HFFc6 (cell line): ENCODE data around the gene MAP1LC3C. TPM values are rescaled to one million over a fixed set of nuclear protein-coding genes. Genes with fewer than 3 reads are reported as not detected.

Experiments
- DNase-seq: peaks from one replicate; pipeline ENCODE4 v3.0.0-alpha.2; 2018
- H3K27ac Mint-ChIP-seq: 2 replicates; pipeline ENCODE4 v1.8.0; 2020; ENCODE audit warnings: mild to moderate bottlenecking, mixed read lengths
- H3K27me3 Mint-ChIP-seq: 2 replicates; pipeline ENCODE4 v1.8.0; 2021; ENCODE audit warnings: mild to moderate bottlenecking, moderate library complexity, mixed read lengths; ENCODE audit not compliant: insufficient read depth
- H3K36me3 Mint-ChIP-seq: 2 replicates; pipeline ENCODE4 v1.8.0; 2021; ENCODE audit warnings: low read depth, mixed read lengths
- H3K4me1 Mint-ChIP-seq: 2 replicates; pipeline ENCODE4 v1.8.0; 2020; ENCODE audit warnings: low read depth, mixed read lengths
- H3K4me3 Mint-ChIP-seq: 2 replicates; pipeline ENCODE4 v1.8.0; 2020; ENCODE audit warnings: mild to moderate bottlenecking, moderate library complexity, mixed read lengths
- H3K9me3 Mint-ChIP-seq: 2 replicates; pipeline ENCODE4 v1.8.0; 2020; ENCODE audit warnings: mild to moderate bottlenecking, mixed read lengths
- CTCF ChIP-seq: fragments of 200-600 bp; sonication (generic); IDR thresholded peaks from 2 replicates; pipeline ENCODE4 v1.5.0; 2021; ENCODE audit warnings: antibody characterized with exemption, mild to moderate bottlenecking
- total RNA-seq, 6 experiments: library from RNA; stranded (reverse); fragmentation: NEBNext Ultra II Directional; extraction: Animal tissue kit (Norgen Biotek cat#: 25700); gene quantifications; 2 replicates in 1 of 6; 3 replicates in 5 of 6; pipeline ENCODE4 v1.2.3, GENCODE V29; 2021

MAP1LC3C gene
- total RNA-seq, 6 experiments from 2014 or later = not detected

- H3K27ac Mint-ChIP-seq = no peak overlapping the region
- no peaks in the 10 kb centered on the region for H3K36me3 Mint-ChIP-seq
- no peaks in the 10 kb centered on the region; the same call in none of the 2 replicates for H3K27me3 Mint-ChIP-seq
- no peak for DNase-seq
- H3K9me3 Mint-ChIP-seq = no peaks in the 10 kb centered on the region
- H3K4me1 Mint-ChIP-seq = no peaks in the 10 kb centered on the region
- no peak for TF ChIP-seq CTCF
- no peak overlapping the region for H3K4me3 Mint-ChIP-seq
Observed at GRCh38 chr1:241963722-241964121, 35.2 kb downstream of the MAP1LC3C start.

GRCh38 chr1:241962153-241962552 lies 36.7 kb downstream of the MAP1LC3C start:
- Mint-ChIP-seq H3K27ac (no peak overlapping the region), H3K4me1 (no peaks in the 10 kb centered on the region), H3K4me3 (no peak overlapping the region), H3K9me3 (no peaks in the 10 kb centered on the region), H3K36me3 (no peaks in the 10 kb centered on the region), H3K27me3 (peaks cover 2% of the 10 kb centered on the region)
- TF ChIP-seq CTCF = no peak
- no peak for DNase-seq

- Mint-ChIP-seq H3K9me3 (no peaks in the 10 kb centered on the region), H3K4me3 (no peak within 1 kb of the TSS), H3K27me3 (peaks cover 6% of the 10 kb centered on the region), H3K4me1 (no peaks in the 10 kb centered on the region), H3K27ac (no peak within 1 kb of the TSS), H3K36me3 (no peaks in the 10 kb centered on the region)
- no peak for DNase-seq
- TF ChIP-seq CTCF = no peak
Observed at GRCh38 chr1:241957692-241958494, 41.0 kb downstream of the MAP1LC3C start, which contains the start of gene BECN2. TSS of gene BECN2 (plus strand) at chr1:241957767. CDS start at chr1:241957767, 0 bp downstream.

- Mint-ChIP-seq H3K27ac (peak overlapping the region; percentile 13; the same call in 1 of the 2 replicates), H3K9me3 (no peaks in the 10 kb centered on the region), H3K4me3 (no peak overlapping the region), H3K27me3 (no peaks in the 10 kb centered on the region; the same call in 1 of the 2 replicates), H3K36me3 (no peaks in the 10 kb centered on the region), H3K4me1 (peaks cover 7% of the 10 kb centered on the region; the same call in 1 of the 2 replicates)
- DNase-seq = peak; percentile 68
- TF ChIP-seq CTCF = no peak
Observed at GRCh38 chr1:241950390-241950789, 48.5 kb downstream of the MAP1LC3C start.

GRCh38 chr1:241947354-241947753 lies 51.5 kb downstream of the MAP1LC3C start:
- no peak for DNase-seq
- Mint-ChIP-seq H3K36me3 (no peaks in the 10 kb centered on the region), H3K9me3 (no peaks in the 10 kb centered on the region), H3K4me3 (no peak overlapping the region), H3K27me3 (no peaks in the 10 kb centered on the region; the same call in 1 of the 2 replicates), H3K27ac (no peak overlapping the region), H3K4me1 (peaks cover 7% of the 10 kb centered on the region; the same call in 1 of the 2 replicates)
- no peak for TF ChIP-seq CTCF

Other genes starting within 250 kb of the MAP1LC3C start
- 10 to 100 TPM in 5 of 6 experiments, 1 to 10 TPM in 1; 6.5 to 15.7 (median 15.2) TPM for gene EXO1, start 150.9 kb downstream of the MAP1LC3C start, total RNA-seq
- not detected for gene BECN2, start 41.3 kb downstream of the MAP1LC3C start, total RNA-seq